NCI-H526 (cell line): ENCODE measurements around the gene NMNAT3.
A peak's percentile ranks its signal among the peaks of the same experiment; 100 is the strongest.

Experiments used
- DNase-seq, 2 experiments: peaks; one replicate each; lab custom pipeline; 2025; lab: John Stamatoyannopoulos, UW

Gene NMNAT3

GRCh38 chr3:139675327-139675726 lies 2.4 kb downstream of the NMNAT3 start:
- no peak for DNase-seq

GRCh38 chr3:139674571-139675260 lies 3.1 kb downstream of the NMNAT3 start:
- DNase-seq, result no peak

GRCh38 chr3:139672884-139673283 lies 4.9 kb downstream of the NMNAT3 start:
- DNase-seq, result no peak

- no peak for DNase-seq
Measured at GRCh38 chr3:139671863-139672646, 5.7 kb downstream of the NMNAT3 start.

- DNase-seq, result no peak
Measured at GRCh38 chr3:139671107-139671506, 6.7 kb downstream of the NMNAT3 start.

GRCh38 chr3:139670196-139670595 lies 7.6 kb downstream of the NMNAT3 start:
- DNase-seq, result no peak

GRCh38 chr3:139668332-139668731 lies 9.4 kb downstream of the NMNAT3 start:
- no peak for DNase-seq

- DNase-seq, result no peak
Measured at GRCh38 chr3:139664958-139665357, 12.8 kb downstream of the NMNAT3 start.

- no peak for DNase-seq
Measured at GRCh38 chr3:139660269-139660668, 17.5 kb downstream of the NMNAT3 start.

GRCh38 chr3:139659511-139659910 lies 18.3 kb downstream of the NMNAT3 start:
- no peak for DNase-seq

- DNase-seq, result no peak
Measured at GRCh38 chr3:139657936-139658335, 19.8 kb downstream of the NMNAT3 start.

GRCh38 chr3:139657434-139657833 lies 20.3 kb downstream of the NMNAT3 start:
- no peak for DNase-seq

GRCh38 chr3:139655909-139656595 lies 21.7 kb downstream of the NMNAT3 start:
- DNase-seq, result no peak

- peak; percentile 37 for DNase-seq
Measured at GRCh38 chr3:139654637-139655365, 23.0 kb downstream of the NMNAT3 start.

- no peak for DNase-seq
Measured at GRCh38 chr3:139653582-139653981, 24.2 kb downstream of the NMNAT3 start.

- DNase-seq, result no peak
Measured at GRCh38 chr3:139652561-139652960, 25.2 kb downstream of the NMNAT3 start.

GRCh38 chr3:139647866-139648435 lies 29.8 kb downstream of the NMNAT3 start:
- DNase-seq, result no peak

GRCh38 chr3:139646512-139646911 lies 31.3 kb downstream of the NMNAT3 start:
- no peak for DNase-seq

GRCh38 chr3:139642996-139643395 lies 34.8 kb downstream of the NMNAT3 start:
- no peak for DNase-seq

- DNase-seq, result no peak
Measured at GRCh38 chr3:139640456-139640855, 37.3 kb downstream of the NMNAT3 start.

GRCh38 chr3:139639662-139640061 lies 38.1 kb downstream of the NMNAT3 start:
- DNase-seq, result no peak

GRCh38 chr3:139638518-139638917 lies 39.3 kb downstream of the NMNAT3 start:
- no peak for DNase-seq
